K562 (cell line): ENCODE results near the gene RAMACL. TPM values are rescaled to one million over a fixed set of nuclear protein-coding genes. Genes with fewer than 3 reads are reported as not detected.

Source experiments
- ATAC-seq: fragments of 200-7000 bp; cut with Tn5 transposase; 3 replicates; pipeline ENCODE4 v1.9.1; 2020; ENCODE audit warnings: moderate library complexity
- BruUV-seq: library from RNA; stranded (reverse); fragments of 400-500 nt; replicated peaks from 2 replicates; lab custom pipeline; 2021; lab: Mats Ljungman, UMichigan
- CTCF ChIA-PET: fragments of 300-600 bp; formaldehyde crosslinking; extraction: SDS; loops from one replicate; lab custom pipeline; 2021; ENCODE audit warnings: low intra/inter-chr PET ratio; lab: Yijun Ruan, JAX
- POLR2A ChIA-PET: fragments of 300-600, 350-650 bp; sonication (Branson Sonifier 250); formaldehyde crosslinking; extraction: SDS; loops from one replicate; lab custom pipeline; 2021; ENCODE audit warnings: antibody characterized with exemption, inconsistent platforms; lab: Yijun Ruan, JAX
- DNase-seq, 4 experiments: peaks; one replicate each; pipeline versions ENCODE4 v3.0.0 to v3.0.0-alpha.2; 2011 to 2018; ENCODE audit warnings: low spot score in 3 of 4, mixed read lengths in 3 of 4; ENCODE audit errors: extremely low read depth in 1 of 4
- FAIRE-seq: peaks from 2 replicates; lab custom pipeline; 2011; peaks lifted over from hg19 to GRCh38; lab: Jason Lieb, UNC
- H2AFZ ChIP-seq: 2 replicates; pipeline ENCODE4 v1.6.0; 2011; ENCODE audit warnings: low read depth, low read length, control low read depth, inconsistent platforms
- H3K27ac ChIP-seq: fragments of 200-600 bp; 3 replicates; pipeline ENCODE4 v1.8.0; 2011; ENCODE audit warnings: low read depth, mild to moderate bottlenecking, control low read depth, inconsistent platforms, low read length, moderate library complexity, mixed read lengths; ENCODE audit errors: extremely low read depth
- H3K27me3 ChIP-seq, 2 experiments: fragments of 300-600 bp in 1 of 2; 2 replicates in 1 of 2; 3 replicates in 1 of 2; pipeline versions ENCODE4 v1.6.0 to v1.8.0; 2011; ENCODE audit warnings: inconsistent platforms in 2 of 2, low read length in 2 of 2, mild to moderate bottlenecking in 1 of 2, mixed read lengths in 1 of 2, moderate library complexity in 1 of 2; ENCODE audit not compliant: control insufficient read depth in 2 of 2, insufficient read depth in 2 of 2
- H3K36me3 ChIP-seq: fragments of 300-600 bp; 3 replicates; pipeline ENCODE4 v1.8.0; 2011; ENCODE audit warnings: mild to moderate bottlenecking, low read length, inconsistent platforms; ENCODE audit not compliant: control insufficient read depth, insufficient read depth
- H3K4me1 ChIP-seq, 2 experiments: fragments of 200-600 bp in 1 of 2; replicated peaks in 1 of 2; 2 replicates in 1 of 2; 3 replicates in 1 of 2; pipeline versions ENCODE4 v1.5.1 to v1.8.0; 2011; ENCODE audit warnings: inconsistent platforms in 2 of 2, low read length in 2 of 2, mild to moderate bottlenecking in 1 of 2, mixed read lengths in 1 of 2, moderate library complexity in 1 of 2; ENCODE audit not compliant: control insufficient read depth in 2 of 2, insufficient read depth in 2 of 2
- H3K4me2 ChIP-seq: 2 replicates; pipeline ENCODE4 v1.6.1; 2011; ENCODE audit warnings: low read length, control low read depth, inconsistent platforms, mixed read lengths; ENCODE audit not compliant: insufficient read depth
- H3K4me3 ChIP-seq: fragments of 200-600 bp; sonication (generic), shearing (Covaris generic); 2 replicates; pipeline ENCODE4 v1.5.1; 2016; ENCODE audit warnings: control low read depth, inconsistent platforms
- H3K79me2 ChIP-seq: fragments of 200-600 bp; 3 replicates; pipeline ENCODE4 v1.8.0; 2011; ENCODE audit warnings: low read length, inconsistent platforms; ENCODE audit not compliant: control insufficient read depth, insufficient read depth
- H3K9ac ChIP-seq, 2 experiments: 2 replicates each; pipeline versions ENCODE4 v1.6.0 to v1.6.1; 2011; ENCODE audit warnings: low read depth in 2 of 2, low read length in 2 of 2, control low read depth in 1 of 2, inconsistent platforms in 1 of 2, mild to moderate bottlenecking in 1 of 2, mixed read lengths in 1 of 2; ENCODE audit not compliant: insufficient read depth in 1 of 2
- H3K9me1 ChIP-seq: one replicate; pipeline ENCODE4 v1.6.0; 2011; ENCODE audit warnings: inconsistent platforms, mild to moderate bottlenecking, low read length, moderate library complexity; ENCODE audit not compliant: control insufficient read depth, insufficient read depth
- H3K9me3 ChIP-seq: replicated peaks from 2 replicates; pipeline ENCODE4 v1.5.1; 2011; ENCODE audit warnings: low read depth, low read length, inconsistent platforms; ENCODE audit not compliant: control insufficient read depth, insufficient read depth
- H4K20me1 ChIP-seq: replicated peaks from 2 replicates; pipeline ENCODE4 v1.6.1; 2011; ENCODE audit warnings: low read length, inconsistent platforms, mixed read lengths; ENCODE audit not compliant: control insufficient read depth, insufficient read depth
- BACH1 ChIP-seq: fragments of 200-800 bp; sonication (Bioruptor generic); IDR thresholded peaks from 2 replicates; pipeline ENCODE4 v1.6.1; 2016; ENCODE audit warnings: missing genetic modification characterization, missing compliant biosample characterization
- BRCA1 ChIP-seq, 2 experiments: fragments of 450-650 bp in 1 of 2; sonication (generic) in 1 of 2; formaldehyde crosslinking in 1 of 2; IDR thresholded peaks; 2 replicates each; pipeline versions ENCODE4 v1.5.0 to v1.6.1; 2017 to 2020; ENCODE audit warnings: mild to moderate bottlenecking in 1 of 2, missing genetic modification reagents in 1 of 2
- CBFA2T2 ChIP-seq: fragments of 450-650 bp; conservative IDR thresholded peaks from 2 replicates; pipeline ENCODE4 v1.6.1; 2017; ENCODE audit warnings: mild to moderate bottlenecking
- CREM ChIP-seq: IDR thresholded peaks from 2 replicates; pipeline ENCODE4 v1.6.1; 2014; ENCODE audit warnings: antibody characterized with exemption, low read depth
- EWSR1 ChIP-seq: fragments of 450-650 bp; IDR thresholded peaks from 2 replicates; pipeline ENCODE4 v1.6.1; 2018; ENCODE audit warnings: borderline replicate concordance, mild to moderate bottlenecking, low read depth, moderate library complexity; ENCODE audit not compliant: partially characterized antibody
- HDAC1 ChIP-seq, 2 experiments: fragments of 450-650 bp; IDR thresholded peaks; 2 replicates each; pipeline ENCODE4 v1.6.1; 2016 to 2017; ENCODE audit warnings: inconsistent platforms in 1 of 2, mild to moderate bottlenecking in 1 of 2, moderate library complexity in 1 of 2
- MNT ChIP-seq, 2 experiments: fragments of 450-650 bp; conservative IDR thresholded peaks; 2 replicates each; pipeline ENCODE4 v1.6.1; 2017; ENCODE audit warnings: mild to moderate bottlenecking in 2 of 2, moderate library complexity in 2 of 2
- NCOR1 ChIP-seq: fragments of 450-650 bp; IDR thresholded peaks from 2 replicates; pipeline ENCODE4 v1.6.1; 2016; ENCODE audit warnings: mild to moderate bottlenecking, moderate library complexity
- NR2F6 ChIP-seq: fragments of 450-650 bp; formaldehyde crosslinking; IDR thresholded peaks from 2 replicates; pipeline ENCODE4 v1.4.0; 2020; ENCODE audit warnings: mild to moderate bottlenecking
- SIN3A ChIP-seq, 2 experiments: fragments of 150-350 bp in 1 of 2; IDR thresholded peaks; 2 replicates each; pipeline ENCODE4 v1.6.1; 2011 to 2016; ENCODE audit warnings: borderline replicate concordance in 2 of 2, low read depth in 2 of 2, low read length in 2 of 2, mild to moderate bottlenecking in 2 of 2, moderate library complexity in 2 of 2; ENCODE audit not compliant: control insufficient read depth in 1 of 2
- SNIP1 ChIP-seq: fragments of 450-650 bp; IDR thresholded peaks from 2 replicates; pipeline ENCODE4 v1.7.1; 2017; ENCODE audit warnings: low read depth, mild to moderate bottlenecking
- SRSF1 ChIP-seq: fragments of 200-400 bp; formaldehyde crosslinking; IDR thresholded peaks from 2 replicates; pipeline ENCODE4 v1.6.1; 2017; ENCODE audit warnings: mild to moderate bottlenecking, low read depth, low read length, moderate library complexity
- SRSF7 ChIP-seq: fragments of 200-400 bp; formaldehyde crosslinking; optimal IDR thresholded peaks from 2 replicates; pipeline ENCODE3; 2017; ENCODE audit warnings: mild to moderate bottlenecking, low read depth, low read length
- TOE1 ChIP-seq, 2 experiments: fragments of 450-650 bp in 1 of 2; sonication (generic) in 1 of 2; formaldehyde crosslinking in 1 of 2; IDR thresholded peaks; 2 replicates each; pipeline versions ENCODE4 v1.7.1 to v1.8.0; 2016 to 2022; ENCODE audit warnings: borderline replicate concordance in 2 of 2, mild to moderate bottlenecking in 2 of 2, antibody characterized with exemption in 1 of 2, inconsistent platforms in 1 of 2, low read depth in 1 of 2, missing genetic modification reagents in 1 of 2, moderate library complexity in 1 of 2
- ZBTB43 ChIP-seq: sonication (generic); formaldehyde crosslinking; IDR thresholded peaks from 2 replicates; pipeline ENCODE4 v1.8.0; 2023; ENCODE audit warnings: mild to moderate bottlenecking, missing genetic modification reagents
- ZNF140 ChIP-seq: fragments of 250-450 bp; sonication (Bioruptor Pico); IDR thresholded peaks from 2 replicates; pipeline ENCODE4 v1.8.0; 2021; ENCODE audit warnings: moderate library complexity, mild to moderate bottlenecking, inconsistent platforms
- ZNF175 ChIP-seq: fragments of 200-800 bp; sonication (Bioruptor generic); IDR thresholded peaks from 2 replicates; pipeline ENCODE4 v1.6.1; 2016; ENCODE audit warnings: low read depth, mild to moderate bottlenecking, missing genetic modification characterization, missing compliant biosample characterization
- ZNF282 ChIP-seq: sonication (generic); formaldehyde crosslinking; IDR thresholded peaks from 2 replicates; pipeline ENCODE4 v1.8.1; 2023; ENCODE audit warnings: missing genetic modification reagents
- ZNF830 ChIP-seq: fragments of 250-450 bp; sonication (Bioruptor Pico); IDR thresholded peaks from 2 replicates; pipeline ENCODE4 v1.5.0; 2021; ENCODE audit warnings: mild to moderate bottlenecking
- WGBS: fragments of 100-300 bp; shearing (Covaris generic); methylation state at CpG from one replicate; pipeline ENCODE4 v1.1.6; 2016; ENCODE audit warnings: low coverage, mixed read lengths; ENCODE audit not compliant: insufficient coverage; ENCODE audit errors: missing lambda C conversion rate; 5-methylcytosine and 5-hydroxymethylcytosine counted together
- in situ Hi-C: fragments of 300-500 bp; cut with MboI; formaldehyde crosslinking; loops from 4 replicates; pipeline ENCODE4 v1.15.0; 2018; ENCODE audit warnings: inconsistent platforms, mixed read lengths
- intact Hi-C: fragments of 100-400 bp; cut with micrococcal nuclease; formaldehyde crosslinking; loops from 2 replicates; pipeline ENCODE4 v1.14.2; 2022
- polyA plus RNA-seq, 8 experiments: library from polyadenylated mRNA; depleted of rRNA in 4 of 8; stranded (reverse) in 5 of 8; unstranded in 3 of 8; fragments of >200 nt; fragmentation: Nextera tagmentation in 2 of 8; fragmentation: Illumina TruSeq in 1 of 8; extraction: Ambion mirVana in 2 of 8; extraction: Trizol in 1 of 8; gene quantifications; 2 replicates each; pipeline versions ENCODE4 v1.2.1 to v1.2.3, GENCODE V29; 2011 to 2014; ENCODE audit warnings: inconsistent platforms in 1 of 8, missing spikeins in 1 of 8
- total RNA-seq, 7 experiments: library from RNA; depleted of rRNA in 6 of 7; stranded (reverse); fragments of >200 nt in 6 of 7; fragmentation: Illumina TruSeq in 2 of 7; extraction: Trizol in 2 of 7; gene quantifications; 2 replicates each; pipeline versions ENCODE4 v1.2.1 to v1.2.3, GENCODE V29; 2011 to 2021; ENCODE audit warnings: low replicate concordance in 1 of 7

The RAMACL gene
- total and polyA plus RNA-seq, 9 of the 15 experiments (the other 6 are each of a cell fraction or from before 2014, with no cell fraction given), result 0.11 to 1.7 (median 0.41) TPM; not detected in 1

- H3K4me2 ChIP-seq, result no peak overlapping the region
- H3K36me3 ChIP-seq, result no peaks in the 10 kb centered on the region
- H3K79me2 ChIP-seq, result no peaks in the 10 kb centered on the region
- BruUV-seq, result no TSS peak
- no peak overlapping the region for H2AFZ ChIP-seq
- no peak overlapping the region for H3K27ac ChIP-seq
- POLR2A ChIA-PET, result no interaction called here
- under 1% methylated on average over 14 of the region's 17 CpGs for WGBS
- in situ Hi-C loops, result no loop called here
- no peak for FAIRE-seq
- DNase-seq, result no peak
- no peak overlapping the region for H3K4me3 ChIP-seq
- H3K27me3 ChIP-seq, result peaks cover 5 to 27% of the 10 kb centered on the region in 2 experiments; a peak in 2 of 5 replicates
- H3K9me1 ChIP-seq, result no peaks in the 10 kb centered on the region
- H3K9me3 ChIP-seq, result no peaks in the 10 kb centered on the region
- no peaks in the 10 kb centered on the region for H3K4me1 ChIP-seq
- no peak overlapping the region for H3K9ac ChIP-seq
- no peak for ATAC-seq
- CTCF ChIA-PET, result interaction anchor here (0.6 kb wide), 1 partner anchor 17 kb away, joined by 3 read pairs; no protein-coding TSS in a partner anchor
- no peaks in the 10 kb centered on the region for H4K20me1 ChIP-seq
- intact Hi-C loops, result no loop called here
- TF ChIP-seq NCOR1 (no peak), ZBTB43 (CRISPR knock-in tag) (no peak), SNIP1 (no peak), HDAC1 (IDR thresholded peaks at IDR 0.05) (no peak), SIN3A (IDR thresholded peaks at IDR 0.05; ENCODE audit: borderline replicate concordance in 2 of 2, control insufficient read depth in 1 of 2, low read depth in 2 of 2, low read length in 2 of 2) (no peak), MNT (conservative IDR thresholded peaks at IDR 0.05) (no peak), TOE1 (IDR thresholded peaks at IDR 0.05; ENCODE audit: borderline replicate concordance) (no peak), TOE1 (CRISPR knock-in tag; IDR thresholded peaks at IDR 0.05; ENCODE audit: borderline replicate concordance, low read depth) (no peak), ZNF830 (CRISPR knock-in tag) (no peak), BRCA1 (IDR thresholded peaks at IDR 0.05) (no peak), BRCA1 (CRISPR knock-in tag; IDR thresholded peaks at IDR 0.05) (no peak), ZNF282 (CRISPR knock-in tag) (no peak), EWSR1 (no peak), CREM (no peak), ZNF175 (CRISPR knock-in tag) (no peak), BACH1 (tag) (no peak), SRSF7 (no peak), CBFA2T2 (no peak), ZNF140 (CRISPR knock-in tag) (no peak), SRSF1 (no peak), NR2F6 (no peak)
Observed at GRCh38 chr6:166580076-166581050, 6.1 kb downstream of the RAMACL start.
